ENCODE data around the gene PUS1. TPM values are rescaled to one million over a fixed set of nuclear protein-coding genes. Genes with fewer than 3 reads are reported as not detected.
"Not testable (repeated sequence)": the region's sequence is repeated elsewhere in the genome, so short reads cannot be mapped to it uniquely, and the experiment has no call there.

Gene PUS1
- total and polyA plus RNA-seq, 3 experiments from 2014 or later = 25.0 to 107 (median 101) TPM

GRCh38 chr12:131959641-131960589 lies 30.8 kb downstream of the PUS1 start:
- no peaks in the 10 kb centered on the region for H3K27me3 ChIP-seq (ENCODE audit: insufficient read depth, low read length, poor library complexity, severe bottlenecking)
- H3K4me1 Mint-ChIP-seq = peaks cover 60 to 78% (median 75%) of the 10 kb centered on the region in 3 donors
- no peak overlapping the region for H3K4me3 ChIP-seq (ENCODE audit: low read length)
- H3K4me3 Mint-ChIP-seq = peak overlapping the region in 1 of 7 donors; percentile 35
- H3K27me3 Mint-ChIP-seq = no peaks in the 10 kb centered on the region
- no peaks in the 10 kb centered on the region for H3K9me3 ChIP-seq (ENCODE audit: low read length)
- ChIA-PET CTCF (no interaction called here), POLR2A (interaction anchor here (0.8 kb wide), 1 partner anchor 13 kb away, joined by 9 read pairs; no protein-coding TSS in a partner anchor)
- H3K27ac Mint-ChIP-seq = peak overlapping the region in 7 of 8 donors; percentile 40 to 81 (median 65)
- H3K9me3 Mint-ChIP-seq = no peaks in the 10 kb centered on the region
- H3K27ac ChIP-seq (ENCODE audit: low read depth, low read length) = no peak overlapping the region
- DNase-seq = no peak
- peaks cover 7% of the 10 kb centered on the region for H3K36me3 ChIP-seq (ENCODE audit: insufficient read depth, low read length)
- peaks cover 38% of the 10 kb centered on the region for H3K4me1 ChIP-seq (ENCODE audit: insufficient read depth, low read length)
- peaks cover 0 to 49% (median 7%) of the 10 kb centered on the region in 3 donors for H3K36me3 Mint-ChIP-seq

GRCh38 chr12:131960590-131961325 lies 31.7 kb downstream of the PUS1 start:
- H3K27ac ChIP-seq (ENCODE audit: low read depth, low read length); H3K9me3 ChIP-seq (ENCODE audit: low read length); H3K36me3 ChIP-seq (ENCODE audit: insufficient read depth, low read length); DNase-seq; CTCF ChIA-PET; H3K27me3 Mint-ChIP-seq; H3K4me3 ChIP-seq (ENCODE audit: low read length); H3K27me3 ChIP-seq (ENCODE audit: insufficient read depth, low read length, poor library complexity, severe bottlenecking); POLR2A ChIA-PET; H3K4me3 Mint-ChIP-seq; H3K9me3 Mint-ChIP-seq: not testable (repeated sequence)
- H3K27ac Mint-ChIP-seq = peak overlapping the region in 1 of 8 donors; percentile 35
- peaks cover 0 to 53% (median 7%) of the 10 kb centered on the region in 3 donors for H3K36me3 Mint-ChIP-seq
- peaks cover 64 to 79% (median 75%) of the 10 kb centered on the region in 3 donors for H3K4me1 Mint-ChIP-seq
- H3K4me1 ChIP-seq (ENCODE audit: insufficient read depth, low read length) = peaks cover 40% of the 10 kb centered on the region

GRCh38 chr12:131961328-131961727 lies 32.3 kb downstream of the PUS1 start:
- H3K4me3 Mint-ChIP-seq; H3K27ac Mint-ChIP-seq; CTCF ChIA-PET; H3K27me3 Mint-ChIP-seq; H3K27ac ChIP-seq (ENCODE audit: low read depth, low read length); H3K36me3 ChIP-seq (ENCODE audit: insufficient read depth, low read length); H3K9me3 ChIP-seq (ENCODE audit: low read length); H3K27me3 ChIP-seq (ENCODE audit: insufficient read depth, low read length, poor library complexity, severe bottlenecking); H3K4me3 ChIP-seq (ENCODE audit: low read length); DNase-seq; H3K9me3 Mint-ChIP-seq; POLR2A ChIA-PET: not testable (repeated sequence)
- Mint-ChIP-seq H3K4me1 (peaks cover 58 to 75% (median 69%) of the 10 kb centered on the region in 3 donors), H3K36me3 (peaks cover 0 to 50% (median 4%) of the 10 kb centered on the region in 3 donors)
- H3K4me1 ChIP-seq (ENCODE audit: insufficient read depth, low read length) = peaks cover 40% of the 10 kb centered on the region

GRCh38 chr12:131962069-131962468 lies 33.0 kb downstream of the PUS1 start:
- H3K36me3 Mint-ChIP-seq = peaks cover 0 to 50% (median 4%) of the 10 kb centered on the region in 3 donors
- no peak overlapping the region for H3K27ac ChIP-seq (ENCODE audit: low read depth, low read length)
- H3K4me3 Mint-ChIP-seq = peak overlapping the region in 1 of 7 donors; percentile 26
- no peaks in the 10 kb centered on the region for H3K9me3 ChIP-seq (ENCODE audit: low read length)
- H3K4me1 ChIP-seq (ENCODE audit: insufficient read depth, low read length) = peaks cover 40% of the 10 kb centered on the region
- H3K27me3 Mint-ChIP-seq = no peaks in the 10 kb centered on the region
- H3K4me3 ChIP-seq (ENCODE audit: low read length) = no peak overlapping the region
- CTCF ChIA-PET = interaction anchor here (1.4 kb wide), 1 partner anchor 12 kb away, joined by 4 read pairs; the partner anchor contains the start of gene EP400
- H3K4me1 Mint-ChIP-seq = peaks cover 54 to 69% (median 65%) of the 10 kb centered on the region in 3 donors
- no peak for DNase-seq
- H3K27ac Mint-ChIP-seq = peak overlapping the region in 5 of 8 donors; percentile 33 to 94 (median 66)
- POLR2A ChIA-PET = no interaction called here
- no peaks in the 10 kb centered on the region for H3K9me3 Mint-ChIP-seq
- H3K27me3 ChIP-seq (ENCODE audit: insufficient read depth, low read length, poor library complexity, severe bottlenecking) = no peaks in the 10 kb centered on the region
- peaks cover 7% of the 10 kb centered on the region for H3K36me3 ChIP-seq (ENCODE audit: insufficient read depth, low read length)

GRCh38 chr12:131963381-131963780 lies 34.3 kb downstream of the PUS1 start:
- Histone ChIP-seq H3K27me3 (ENCODE audit: insufficient read depth, low read length, poor library complexity, severe bottlenecking) (no peaks in the 10 kb centered on the region), H3K9me3 (ENCODE audit: low read length) (no peaks in the 10 kb centered on the region), H3K4me1 (ENCODE audit: insufficient read depth, low read length) (peaks cover 32% of the 10 kb centered on the region), H3K27ac (ENCODE audit: low read depth, low read length) (no peak overlapping the region), H3K4me3 (ENCODE audit: low read length) (no peak overlapping the region), H3K36me3 (ENCODE audit: insufficient read depth, low read length) (peaks cover 7% of the 10 kb centered on the region)
- ChIA-PET CTCF (no interaction called here), POLR2A (interaction anchor here (1.3 kb wide), 1 partner anchor 14 kb away, joined by 3 read pairs; the partner anchor contains the start of gene EP400)
- no peaks in the 10 kb centered on the region for H3K9me3 Mint-ChIP-seq
- peak overlapping the region in 2 of 7 donors; percentile 0 to 84 for H3K4me3 Mint-ChIP-seq
- DNase-seq = peak in 1 of 5 donors; percentile 51
- peaks cover 0 to 52% (median 8%) of the 10 kb centered on the region in 3 donors for H3K36me3 Mint-ChIP-seq
- H3K27me3 Mint-ChIP-seq = no peaks in the 10 kb centered on the region
- peaks cover 57 to 69% (median 67%) of the 10 kb centered on the region in 3 donors for H3K4me1 Mint-ChIP-seq
- peak overlapping the region; percentile 0 to 80 (median 60) for H3K27ac Mint-ChIP-seq

- ChIA-PET POLR2A (no interaction called here), CTCF (no interaction called here)
- H3K9me3 Mint-ChIP-seq = no peaks in the 10 kb centered on the region
- Histone ChIP-seq H3K27me3 (ENCODE audit: insufficient read depth, low read length, poor library complexity, severe bottlenecking) (no peaks in the 10 kb centered on the region), H3K4me1 (ENCODE audit: insufficient read depth, low read length) (peaks cover 22% of the 10 kb centered on the region), H3K36me3 (ENCODE audit: insufficient read depth, low read length) (peaks cover 7% of the 10 kb centered on the region), H3K9me3 (ENCODE audit: low read length) (no peaks in the 10 kb centered on the region), H3K27ac (ENCODE audit: low read depth, low read length) (no peak overlapping the region), H3K4me3 (ENCODE audit: low read length) (no peak overlapping the region)
- DNase-seq = no peak
- H3K27ac Mint-ChIP-seq = peak overlapping the region; percentile 29 to 78 (median 56)
- peaks cover 57 to 68% (median 68%) of the 10 kb centered on the region in 3 donors for H3K4me1 Mint-ChIP-seq
- no peak overlapping the region for H3K4me3 Mint-ChIP-seq
- H3K36me3 Mint-ChIP-seq = peaks cover 0 to 49% (median 9%) of the 10 kb centered on the region in 3 donors
- H3K27me3 Mint-ChIP-seq = no peaks in the 10 kb centered on the region
Observed at GRCh38 chr12:131965073-131965472, 36.0 kb downstream of the PUS1 start.

- peak overlapping the region in 1 of 8 donors; percentile 7 for H3K27ac Mint-ChIP-seq
- H3K27me3 ChIP-seq (ENCODE audit: insufficient read depth, low read length, poor library complexity, severe bottlenecking) = no peaks in the 10 kb centered on the region
- no peak overlapping the region for H3K4me3 Mint-ChIP-seq
- POLR2A ChIA-PET = no interaction called here
- H3K36me3 ChIP-seq (ENCODE audit: insufficient read depth, low read length) = no peaks in the 10 kb centered on the region
- no peak for DNase-seq
- H3K4me1 ChIP-seq (ENCODE audit: insufficient read depth, low read length) = no peaks in the 10 kb centered on the region
- H3K9me3 ChIP-seq (ENCODE audit: low read length) = no peaks in the 10 kb centered on the region
- peaks cover 44 to 62% (median 55%) of the 10 kb centered on the region in 3 donors for H3K4me1 Mint-ChIP-seq
- no peak overlapping the region for H3K4me3 ChIP-seq (ENCODE audit: low read length)
- H3K27me3 Mint-ChIP-seq = no peaks in the 10 kb centered on the region
- CTCF ChIA-PET = no interaction called here
- H3K27ac ChIP-seq (ENCODE audit: low read depth, low read length) = no peak overlapping the region
- H3K36me3 Mint-ChIP-seq = peaks cover 0 to 31% (median 12%) of the 10 kb centered on the region in 3 donors
- no peaks in the 10 kb centered on the region for H3K9me3 Mint-ChIP-seq
Observed at GRCh38 chr12:131971226-131971625, 42.1 kb downstream of the PUS1 start.
